Measurements from ENCODE around the gene EVC2. TPM values are rescaled to one million over a fixed set of nuclear protein-coding genes. Genes with fewer than 3 reads are reported as not detected.

Gene EVC2
- polyA plus RNA-seq, 3 donors, result 0.04 to 0.12 (median 0.08) TPM

DNA sequence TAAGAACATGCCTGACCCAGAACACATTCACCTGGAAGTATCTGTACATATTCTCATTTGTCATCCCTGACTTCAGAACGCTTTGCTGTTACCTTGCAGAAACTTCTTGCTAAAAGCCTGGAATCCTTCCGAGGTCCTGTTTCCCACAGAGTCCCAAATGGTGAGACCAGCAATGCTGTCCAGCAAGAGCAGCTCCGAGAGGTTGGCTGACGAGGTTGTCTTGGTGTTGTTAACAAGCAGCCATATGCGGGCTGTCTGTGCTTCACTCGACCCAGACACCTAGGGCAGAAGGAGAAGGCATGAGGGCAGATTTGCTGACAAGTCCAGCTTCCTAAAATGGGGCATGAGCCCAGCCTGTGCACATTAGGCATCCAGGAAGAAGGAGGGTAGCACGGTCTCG lies 19.3 kb downstream of the EVC2 start:
- no peak overlapping the region for H2AFZ ChIP-seq (ENCODE audit: insufficient read depth, low read depth, low read length, poor library complexity, severe bottlenecking)
- no peaks in the 10 kb centered on the region for H3K79me2 ChIP-seq (ENCODE audit: insufficient read depth, low read length)
- no peaks in the 10 kb centered on the region for H3K36me3 Mint-ChIP-seq
- intact Hi-C loops (cut with micrococcal nuclease), result no loop called here
- H3K27ac ChIP-seq (ENCODE audit: low read depth in 1 of 2, low read length in 2 of 2), result no peak overlapping the region
- peaks cover 0 to 3% (median 0%) of the 10 kb centered on the region in 7 donors for H3K9me3 Mint-ChIP-seq
- H3K27me3 Mint-ChIP-seq (ENCODE audit: low read depth in 3 of 3), result peaks cover 0 to 2% (median 0%) of the 10 kb centered on the region in 3 donors
- no peaks in the 10 kb centered on the region for H3K9me3 ChIP-seq (replicated peaks in 1 of 2; ENCODE audit: control insufficient read depth in 1 of 2, insufficient read depth in 1 of 2, low read length in 2 of 2)
- WGBS (ENCODE audit: insufficient coverage), result 93% methylated on average over 6 of the region's 8 CpGs
- no peaks in the 10 kb centered on the region for H3K4me1 Mint-ChIP-seq
- H4K20me1 ChIP-seq (ENCODE audit: insufficient read depth, low read length), result no peaks in the 10 kb centered on the region
- no peaks in the 10 kb centered on the region for H3K36me3 ChIP-seq (replicated peaks in 1 of 2; ENCODE audit: control insufficient read depth in 1 of 2, insufficient read depth in 2 of 2, low read length in 2 of 2)
- TF ChIP-seq, protein P1, sequence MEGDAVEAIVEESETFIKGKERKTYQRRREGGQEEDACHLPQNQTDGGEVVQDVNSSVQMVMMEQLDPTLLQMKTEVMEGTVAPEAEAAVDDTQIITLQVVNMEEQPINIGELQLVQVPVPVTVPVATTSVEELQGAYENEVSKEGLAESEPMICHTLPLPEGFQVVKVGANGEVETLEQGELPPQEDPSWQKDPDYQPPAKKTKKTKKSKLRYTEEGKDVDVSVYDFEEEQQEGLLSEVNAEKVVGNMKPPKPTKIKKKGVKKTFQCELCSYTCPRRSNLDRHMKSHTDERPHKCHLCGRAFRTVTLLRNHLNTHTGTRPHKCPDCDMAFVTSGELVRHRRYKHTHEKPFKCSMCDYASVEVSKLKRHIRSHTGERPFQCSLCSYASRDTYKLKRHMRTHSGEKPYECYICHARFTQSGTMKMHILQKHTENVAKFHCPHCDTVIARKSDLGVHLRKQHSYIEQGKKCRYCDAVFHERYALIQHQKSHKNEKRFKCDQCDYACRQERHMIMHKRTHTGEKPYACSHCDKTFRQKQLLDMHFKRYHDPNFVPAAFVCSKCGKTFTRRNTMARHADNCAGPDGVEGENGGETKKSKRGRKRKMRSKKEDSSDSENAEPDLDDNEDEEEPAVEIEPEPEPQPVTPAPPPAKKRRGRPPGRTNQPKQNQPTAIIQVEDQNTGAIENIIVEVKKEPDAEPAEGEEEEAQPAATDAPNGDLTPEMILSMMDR (IDR thresholded peaks at IDR 0.05), result no peak
- no peak overlapping the region for H3K9ac ChIP-seq (ENCODE audit: insufficient read depth, low read length, poor library complexity, severe bottlenecking)
- no peak overlapping the region for H3K4me2 ChIP-seq (replicated peaks; ENCODE audit: extremely low read depth, low read length, poor library complexity, severe bottlenecking)
- DNase-seq, result no peak
- no peak overlapping the region for H3K4me3 Mint-ChIP-seq
- no peaks in the 10 kb centered on the region for H3K27me3 ChIP-seq (ENCODE audit: control insufficient read depth in 2 of 2, insufficient read depth in 2 of 2, low read length in 2 of 2)
- H3K27ac Mint-ChIP-seq, result no peak overlapping the region
- no peak overlapping the region for H3K4me3 ChIP-seq (replicated peaks in 1 of 3; ENCODE audit: low read depth in 2 of 3, low read length in 3 of 3)
- no peaks in the 10 kb centered on the region for H3K4me1 ChIP-seq (ENCODE audit: control insufficient read depth in 1 of 2, insufficient read depth in 2 of 2, low read length in 2 of 2)

DNA sequence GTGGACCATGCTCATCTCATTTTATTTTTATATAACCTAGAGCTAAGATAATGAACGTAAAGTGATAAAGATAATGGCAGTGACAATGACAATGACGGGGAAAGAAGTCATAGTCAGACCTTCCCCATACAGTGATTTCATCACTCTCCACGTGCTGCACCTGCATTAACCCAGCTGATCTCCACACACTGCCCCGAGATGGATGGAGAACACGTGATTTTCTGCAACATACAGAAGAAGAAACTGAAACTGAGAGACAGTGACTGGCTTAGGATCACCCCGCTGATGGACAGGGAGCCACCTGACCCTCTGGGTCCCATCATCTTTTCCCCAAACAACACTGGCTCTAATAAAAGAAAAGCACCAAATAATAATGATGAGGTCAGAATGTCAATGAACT lies 22.0 kb downstream of the EVC2 start:
- Mint-ChIP-seq H3K36me3 (no peaks in the 10 kb centered on the region), H3K9me3 (peaks cover 0 to 4% (median 0%) of the 10 kb centered on the region in 7 donors), H3K4me1 (no peaks in the 10 kb centered on the region), H3K27ac (no peak overlapping the region), H3K27me3 (ENCODE audit: low read depth in 3 of 3) (peaks cover 0 to 2% (median 1%) of the 10 kb centered on the region in 3 donors), H3K4me3 (no peak overlapping the region)
- DNase-seq, result no peak
- no peak overlapping the region for H2AFZ ChIP-seq (ENCODE audit: insufficient read depth, low read depth, low read length, poor library complexity, severe bottlenecking)
- H3K4me3 ChIP-seq (replicated peaks in 1 of 3; ENCODE audit: low read depth in 2 of 3, low read length in 3 of 3), result no peak overlapping the region
- H3K36me3 ChIP-seq (replicated peaks in 1 of 2; ENCODE audit: control insufficient read depth in 1 of 2, insufficient read depth in 2 of 2, low read length in 2 of 2), result no peaks in the 10 kb centered on the region
- intact Hi-C loops (cut with micrococcal nuclease), result no loop called here
- 70% methylated on average over 3 of the region's 6 CpGs for WGBS (ENCODE audit: insufficient coverage)
- H3K9me3 ChIP-seq (replicated peaks in 1 of 2; ENCODE audit: control insufficient read depth in 1 of 2, insufficient read depth in 1 of 2, low read length in 2 of 2), result no peaks in the 10 kb centered on the region
- no peak overlapping the region for H3K27ac ChIP-seq (ENCODE audit: low read depth in 1 of 2, low read length in 2 of 2)
- H3K4me1 ChIP-seq (ENCODE audit: control insufficient read depth in 1 of 2, insufficient read depth in 2 of 2, low read length in 2 of 2), result no peaks in the 10 kb centered on the region
- no peak overlapping the region for H3K9ac ChIP-seq (ENCODE audit: insufficient read depth, low read length, poor library complexity, severe bottlenecking)
- no peaks in the 10 kb centered on the region for H3K27me3 ChIP-seq (ENCODE audit: control insufficient read depth in 2 of 2, insufficient read depth in 2 of 2, low read length in 2 of 2)
- H3K4me2 ChIP-seq (replicated peaks; ENCODE audit: extremely low read depth, low read length, poor library complexity, severe bottlenecking), result no peak overlapping the region
- H4K20me1 ChIP-seq (ENCODE audit: insufficient read depth, low read length), result no peaks in the 10 kb centered on the region
- TF ChIP-seq, protein P1 (IDR thresholded peaks at IDR 0.05), result no peak
- no peaks in the 10 kb centered on the region for H3K79me2 ChIP-seq (ENCODE audit: insufficient read depth, low read length)
